ENCODE data around the gene CYB5R2.

Gene CYB5R2

DNA sequence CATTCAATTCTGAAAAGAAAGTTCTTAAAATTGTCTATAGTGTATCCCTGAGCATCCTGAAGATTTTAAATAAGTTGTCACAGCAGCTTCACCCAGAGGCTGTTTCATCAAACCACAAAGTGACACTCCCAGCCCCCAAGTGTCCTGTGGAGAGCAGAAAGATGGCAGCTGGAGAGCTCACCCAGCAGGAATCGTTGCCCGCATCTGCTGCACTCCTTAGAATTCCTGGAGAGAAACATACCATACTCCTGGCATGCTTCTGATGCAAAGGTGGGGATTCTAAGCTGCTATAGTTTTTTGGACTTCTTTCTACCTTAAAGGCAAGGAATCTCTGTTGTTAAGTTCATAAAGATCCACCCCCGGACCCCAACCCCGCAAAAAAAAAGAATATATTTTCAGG is 13.5 kb upstream of the CYB5R2 start:
- TF ChIP-seq ZBTB7A (IDR thresholded peaks at IDR 0.05; ENCODE audit: low read depth): no peak
- no peak for TF ChIP-seq FOXM1 (IDR thresholded peaks at IDR 0.05; ENCODE audit: borderline replicate concordance, low read depth)
- TF ChIP-seq CEBPB (IDR thresholded peaks at IDR 0.05): no peak
- no peak for TF ChIP-seq NFIC (IDR thresholded peaks at IDR 0.05)
- no peak for TF ChIP-seq EP300 (IDR thresholded peaks at IDR 0.05; ENCODE audit: borderline replicate concordance)
- no peak for TF ChIP-seq TCF12 (IDR thresholded peaks at IDR 0.05; ENCODE audit: low read depth)
- no peak for TF ChIP-seq TEAD4 (IDR thresholded peaks at IDR 0.05)
- TF ChIP-seq EGR1 (IDR thresholded peaks at IDR 0.05): no peak
- no peak for TF ChIP-seq CREB1 (IDR thresholded peaks at IDR 0.05; ENCODE audit: low read depth)

DNA sequence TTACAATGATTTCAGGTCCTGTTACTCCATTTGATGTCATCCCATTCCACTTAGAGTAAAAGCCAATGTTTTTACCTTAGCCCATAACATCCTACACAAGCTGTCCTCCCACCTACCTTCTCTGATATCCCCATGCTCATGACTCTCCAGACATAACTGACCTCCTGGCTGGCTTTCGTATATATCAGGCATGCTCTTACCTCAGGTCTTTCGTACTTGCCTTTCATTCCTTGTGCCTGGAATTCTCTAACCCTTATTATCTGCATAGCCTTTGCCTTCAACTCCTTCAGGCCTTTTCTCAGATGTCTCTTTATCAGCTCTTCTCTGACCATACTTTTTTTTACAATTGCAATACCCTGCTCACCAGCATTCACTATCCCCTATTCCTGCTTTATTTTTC is 10.3 kb upstream of the CYB5R2 start:
- TF ChIP-seq NFIC (IDR thresholded peaks at IDR 0.05): no peak
- no peak for TF ChIP-seq RAD21 (IDR thresholded peaks at IDR 0.05; ENCODE audit: low read depth)
- TF ChIP-seq CEBPB (IDR thresholded peaks at IDR 0.05): no peak
- TF ChIP-seq EP300 (IDR thresholded peaks at IDR 0.05; ENCODE audit: borderline replicate concordance): no peak
- TF ChIP-seq ZBTB7A (IDR thresholded peaks at IDR 0.05; ENCODE audit: low read depth): no peak
- TF ChIP-seq YY1 (IDR thresholded peaks at IDR 0.05; ENCODE audit: low read depth): no peak
- TF ChIP-seq, protein P1, sequence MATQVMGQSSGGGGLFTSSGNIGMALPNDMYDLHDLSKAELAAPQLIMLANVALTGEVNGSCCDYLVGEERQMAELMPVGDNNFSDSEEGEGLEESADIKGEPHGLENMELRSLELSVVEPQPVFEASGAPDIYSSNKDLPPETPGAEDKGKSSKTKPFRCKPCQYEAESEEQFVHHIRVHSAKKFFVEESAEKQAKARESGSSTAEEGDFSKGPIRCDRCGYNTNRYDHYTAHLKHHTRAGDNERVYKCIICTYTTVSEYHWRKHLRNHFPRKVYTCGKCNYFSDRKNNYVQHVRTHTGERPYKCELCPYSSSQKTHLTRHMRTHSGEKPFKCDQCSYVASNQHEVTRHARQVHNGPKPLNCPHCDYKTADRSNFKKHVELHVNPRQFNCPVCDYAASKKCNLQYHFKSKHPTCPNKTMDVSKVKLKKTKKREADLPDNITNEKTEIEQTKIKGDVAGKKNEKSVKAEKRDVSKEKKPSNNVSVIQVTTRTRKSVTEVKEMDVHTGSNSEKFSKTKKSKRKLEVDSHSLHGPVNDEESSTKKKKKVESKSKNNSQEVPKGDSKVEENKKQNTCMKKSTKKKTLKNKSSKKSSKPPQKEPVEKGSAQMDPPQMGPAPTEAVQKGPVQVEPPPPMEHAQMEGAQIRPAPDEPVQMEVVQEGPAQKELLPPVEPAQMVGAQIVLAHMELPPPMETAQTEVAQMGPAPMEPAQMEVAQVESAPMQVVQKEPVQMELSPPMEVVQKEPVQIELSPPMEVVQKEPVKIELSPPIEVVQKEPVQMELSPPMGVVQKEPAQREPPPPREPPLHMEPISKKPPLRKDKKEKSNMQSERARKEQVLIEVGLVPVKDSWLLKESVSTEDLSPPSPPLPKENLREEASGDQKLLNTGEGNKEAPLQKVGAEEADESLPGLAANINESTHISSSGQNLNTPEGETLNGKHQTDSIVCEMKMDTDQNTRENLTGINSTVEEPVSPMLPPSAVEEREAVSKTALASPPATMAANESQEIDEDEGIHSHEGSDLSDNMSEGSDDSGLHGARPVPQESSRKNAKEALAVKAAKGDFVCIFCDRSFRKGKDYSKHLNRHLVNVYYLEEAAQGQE (IDR thresholded peaks at IDR 0.05; ENCODE audit: low read depth): no peak
- TF ChIP-seq, protein P2, sequence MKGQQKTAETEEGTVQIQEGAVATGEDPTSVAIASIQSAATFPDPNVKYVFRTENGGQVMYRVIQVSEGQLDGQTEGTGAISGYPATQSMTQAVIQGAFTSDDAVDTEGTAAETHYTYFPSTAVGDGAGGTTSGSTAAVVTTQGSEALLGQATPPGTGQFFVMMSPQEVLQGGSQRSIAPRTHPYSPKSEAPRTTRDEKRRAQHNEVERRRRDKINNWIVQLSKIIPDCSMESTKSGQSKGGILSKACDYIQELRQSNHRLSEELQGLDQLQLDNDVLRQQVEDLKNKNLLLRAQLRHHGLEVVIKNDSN (IDR thresholded peaks at IDR 0.05): no peak
- TF ChIP-seq CREB1 (IDR thresholded peaks at IDR 0.05; ENCODE audit: low read depth): no peak
- TF ChIP-seq FOXM1 (IDR thresholded peaks at IDR 0.05; ENCODE audit: borderline replicate concordance, low read depth): no peak
- TF ChIP-seq EGR1 (IDR thresholded peaks at IDR 0.05): no peak
- TF ChIP-seq, protein P3, sequence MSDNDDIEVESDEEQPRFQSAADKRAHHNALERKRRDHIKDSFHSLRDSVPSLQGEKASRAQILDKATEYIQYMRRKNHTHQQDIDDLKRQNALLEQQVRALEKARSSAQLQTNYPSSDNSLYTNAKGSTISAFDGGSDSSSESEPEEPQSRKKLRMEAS (IDR thresholded peaks at IDR 0.05): no peak
- no peak for TF ChIP-seq TAF1 (IDR thresholded peaks at IDR 0.05; ENCODE audit: low read depth)

DNA sequence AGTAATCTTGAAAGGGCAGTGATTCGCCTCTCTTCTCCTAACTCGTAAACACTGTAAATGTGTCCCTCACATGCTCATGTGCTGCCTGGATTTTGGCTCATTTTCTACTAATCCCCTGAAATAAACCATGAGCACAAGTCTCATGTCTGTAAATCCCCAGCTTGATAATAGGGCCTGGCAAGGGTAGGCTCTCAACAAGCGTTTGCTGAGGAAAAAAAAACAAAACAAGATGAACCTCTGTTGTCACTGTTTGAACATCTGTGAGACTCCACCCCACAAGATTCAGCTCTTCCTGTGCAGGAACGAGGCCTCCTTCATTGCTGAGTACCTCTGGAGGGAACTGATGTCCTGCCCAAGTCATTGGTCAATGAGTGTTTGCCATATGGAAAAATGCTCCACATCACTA is 4.5 kb upstream of the CYB5R2 start:
- no peak for TF ChIP-seq YY1 (IDR thresholded peaks at IDR 0.05; ENCODE audit: low read depth)
- no peak for TF ChIP-seq CREB1 (IDR thresholded peaks at IDR 0.05; ENCODE audit: low read depth)
- TF ChIP-seq TCF12 (IDR thresholded peaks at IDR 0.05; ENCODE audit: low read depth): no peak
- TF ChIP-seq, protein P1 (IDR thresholded peaks at IDR 0.05; ENCODE audit: low read depth): no peak
- no peak for TF ChIP-seq NFIC (IDR thresholded peaks at IDR 0.05)
- TF ChIP-seq ZBTB7A (IDR thresholded peaks at IDR 0.05; ENCODE audit: low read depth): no peak

DNA sequence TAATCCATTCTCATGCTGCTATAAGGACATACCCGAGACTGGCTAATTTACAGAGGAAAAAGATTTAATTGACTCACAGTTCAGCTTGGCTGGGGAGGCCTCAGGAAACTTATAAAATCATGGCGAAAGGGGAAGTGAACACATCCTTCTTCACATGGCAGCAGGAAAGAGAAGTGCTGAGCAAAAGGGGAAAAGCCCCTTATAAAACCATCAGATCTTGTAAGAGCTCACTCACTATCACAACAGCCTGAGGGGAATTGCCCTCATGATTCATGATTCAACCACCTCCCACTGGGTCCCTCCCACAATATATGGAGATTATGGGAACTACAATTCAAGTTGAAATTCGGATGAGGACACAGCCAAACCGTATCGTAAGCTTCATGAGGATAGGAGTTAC is 3.8 kb upstream of the CYB5R2 start:
- TF ChIP-seq TAF1 (IDR thresholded peaks at IDR 0.05; ENCODE audit: low read depth): no peak

DNA sequence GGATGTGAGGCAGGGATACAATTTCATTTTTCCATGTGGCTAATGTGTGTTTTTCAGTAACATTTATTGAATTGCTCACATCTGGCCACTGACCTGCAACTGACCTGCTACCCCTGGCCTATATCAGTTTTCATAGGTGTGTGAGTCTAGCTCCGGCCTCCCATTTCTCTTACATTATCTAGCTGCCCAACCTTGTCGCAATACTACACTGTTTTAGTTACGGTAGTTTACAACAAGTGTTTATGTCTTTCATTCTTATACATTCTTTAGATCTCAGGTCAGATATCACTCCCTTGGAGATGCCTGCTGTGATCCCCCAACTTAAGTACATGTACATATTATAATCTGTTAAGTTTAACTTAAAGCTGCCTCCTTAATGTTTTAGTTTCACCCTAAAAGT is 2.3 kb upstream of the CYB5R2 start:
- TF ChIP-seq FOXM1 (IDR thresholded peaks at IDR 0.05; ENCODE audit: borderline replicate concordance, low read depth): no peak
- TF ChIP-seq, protein P1 (IDR thresholded peaks at IDR 0.05; ENCODE audit: low read depth): no peak
- no peak for TF ChIP-seq RAD21 (IDR thresholded peaks at IDR 0.05; ENCODE audit: low read depth)

DNA sequence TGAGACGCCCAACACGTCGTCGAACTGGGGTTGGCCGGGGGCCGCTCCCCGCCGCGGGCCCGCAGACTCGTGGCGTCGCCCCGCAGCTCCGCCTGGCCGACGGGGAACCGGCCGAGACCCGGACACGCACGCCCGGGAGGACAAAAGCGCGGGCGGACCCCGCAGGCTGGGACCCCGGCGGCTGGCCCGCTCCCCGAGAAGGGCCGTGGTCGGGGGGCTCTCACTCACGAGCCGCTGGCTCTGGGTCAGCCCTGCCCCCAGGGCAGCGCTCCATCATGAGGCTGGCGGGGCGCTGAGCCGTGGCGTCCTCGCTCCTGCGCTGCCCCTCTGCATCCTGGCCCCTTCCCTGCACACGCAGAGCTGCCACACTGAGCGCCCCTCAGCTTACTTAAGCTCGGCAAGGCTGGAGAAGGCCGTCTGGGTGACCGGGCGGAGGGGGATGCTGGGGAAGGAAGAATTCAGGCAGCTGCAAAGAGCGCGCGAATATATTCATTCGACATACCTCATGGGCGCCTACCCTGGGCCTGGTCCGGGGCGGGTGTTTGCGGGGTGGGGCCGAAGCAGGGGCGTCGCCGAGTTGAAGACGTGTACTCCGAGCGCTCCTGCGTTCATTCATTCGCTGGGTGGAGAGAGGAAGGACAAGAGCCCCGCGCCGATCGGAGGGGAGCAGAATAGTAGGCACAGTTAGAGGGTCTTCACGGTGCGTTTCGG is 579 bp upstream of the CYB5R2 start:
- TF ChIP-seq YY1 (IDR thresholded peaks at IDR 0.05; ENCODE audit: low read depth): no peak
- no peak for TF ChIP-seq EGR1 (IDR thresholded peaks at IDR 0.05)
- TF ChIP-seq NFIC (IDR thresholded peaks at IDR 0.05): no peak
- no peak for TF ChIP-seq CREB1 (IDR thresholded peaks at IDR 0.05; ENCODE audit: low read depth)
